Stimulated activated CD8-positive, alpha-beta memory T cell treated with anti-CD3 and anti-CD28 coated beads, Interleukin-12 subunit alpha, Interleukin-12 subunit beta, amount 100 ng/mL, for 24 hours (primary cell): ENCODE measurements around the gene PRDX1.
"Not testable (repeated sequence)": the region's sequence is repeated elsewhere in the genome, so short reads cannot be mapped to it uniquely, and the experiment has no call there.

Experiments used
- DNase-seq: peaks from one replicate; pipeline ENCODE4 v3.0.0-alpha.2; 2020; ENCODE audit errors: extremely low read depth

PRDX1 gene

GRCh38 chr1:45535988-45536766 is 14.5 kb upstream of the PRDX1 start:
- no peak for DNase-seq

- DNase-seq: no peak
These were observed 10.2 kb upstream of the PRDX1 start for GRCh38 chr1:45531873-45532272.

GRCh38 chr1:45530632-45531135 is 9.0 kb upstream of the PRDX1 start:
- DNase-seq: no peak

- DNase-seq: no peak
These were observed 4.5 kb upstream of the PRDX1 start for GRCh38 chr1:45526135-45526644.

- not testable (repeated sequence) for DNase-seq
These were observed 2.3 kb upstream of the PRDX1 start for GRCh38 chr1:45523975-45524374.

- DNase-seq: not testable (repeated sequence)
These were observed 1.8 kb upstream of the PRDX1 start for GRCh38 chr1:45523516-45523915.

GRCh38 chr1:45522324-45523104 is 830 bp upstream of the PRDX1 start:
- DNase-seq: no peak

GRCh38 chr1:45519774-45520173 is 1.9 kb downstream of the PRDX1 start:
- DNase-seq: not testable (repeated sequence)

- DNase-seq: no peak
These were observed 2.8 kb downstream of the PRDX1 start for GRCh38 chr1:45518910-45519309.

GRCh38 chr1:45518366-45518765 is 3.3 kb downstream of the PRDX1 start:
- not testable (repeated sequence) for DNase-seq

- no peak for DNase-seq
These were observed 5.2 kb downstream of the PRDX1 start for GRCh38 chr1:45516465-45516864.

GRCh38 chr1:45516036-45516435 is 5.6 kb downstream of the PRDX1 start:
- DNase-seq: no peak

GRCh38 chr1:45513532-45514260 is 8.0 kb downstream of the PRDX1 start:
- not testable (repeated sequence) for DNase-seq

- no peak for DNase-seq
These were observed 9.0 kb downstream of the PRDX1 start for GRCh38 chr1:45512641-45513054.

- DNase-seq: no peak
These were observed 10.6 kb downstream of the PRDX1 start for GRCh38 chr1:45510972-45511527.

GRCh38 chr1:45510036-45510971 is 11.4 kb downstream of the PRDX1 start:
- DNase-seq: no peak

- DNase-seq: no peak
These were observed 13.2 kb downstream of the PRDX1 start for GRCh38 chr1:45508295-45509151.

- DNase-seq: no peak
These were observed 13.8 kb downstream of the PRDX1 start for GRCh38 chr1:45507893-45508292.

- no peak for DNase-seq
These were observed 14.5 kb downstream of the PRDX1 start for GRCh38 chr1:45507195-45507594.
